Heart right ventricle (tissue), 16 donors: ENCODE measurements around the gene SECISBP2. TPM values are rescaled to one million over a fixed set of nuclear protein-coding genes. Genes with fewer than 3 reads are reported as not detected.

Experiments
- ATAC-seq, 8 donors: fragments of 200-7000 bp; cut with Tn5 transposase; one replicate each; pipeline ENCODE4 v1.9.1; 2020; ENCODE audit warnings: mild to moderate bottlenecking in 8 of 8, moderate library complexity in 8 of 8, moderate number of reproducible peaks in 1 of 8
- DNase-seq, 2 donors: peaks; one replicate each; pipeline ENCODE4 v3.0.0-alpha.2; 2020
- H3K27ac ChIP-seq, 10 donors: fragments of 200-600 bp; sonication (generic) in 2 of 10; one replicate each; pipeline versions ENCODE4 v1.5.0 to v1.8.0; 2020 to 2022; ENCODE audit warnings: mild to moderate bottlenecking in 3 of 10
- H3K27me3 ChIP-seq, 7 donors: fragments of 200-600 bp; one replicate each; pipeline ENCODE4 v1.8.0; 2021 to 2022; ENCODE audit warnings: mild to moderate bottlenecking in 2 of 7
- H3K36me3 ChIP-seq, 9 donors: fragments of 200-600 bp; sonication (generic) in 1 of 9; one replicate each; pipeline versions ENCODE4 v1.5.0 to v1.8.0; 2020 to 2022; ENCODE audit warnings: mild to moderate bottlenecking in 2 of 9
- H3K4me1 ChIP-seq, 9 donors: fragments of 200-600 bp; sonication (generic) in 1 of 9; one replicate each; pipeline versions ENCODE4 v1.5.0 to v1.8.0; 2020 to 2022; ENCODE audit warnings: mild to moderate bottlenecking in 4 of 9
- H3K4me3 ChIP-seq, 10 donors: fragments of 200-600 bp; sonication (generic) in 2 of 10; one replicate each; pipeline versions ENCODE4 v1.5.0 to v1.8.0; 2020 to 2022; ENCODE audit warnings: mild to moderate bottlenecking in 7 of 10, moderate library complexity in 2 of 10
- H3K9me3 ChIP-seq, 11 donors: fragments of 200-600 bp in 10 of 11; sonication (generic) in 2 of 11; one replicate each; pipeline versions ENCODE4 v1.5.0 to v1.8.0; 2013 to 2022; ENCODE audit warnings: mild to moderate bottlenecking in 2 of 11, control low read depth in 1 of 11, moderate library complexity in 1 of 11
- CTCF ChIP-seq, 9 donors: fragments of 200-600 bp; sonication (generic) in 2 of 9; IDR thresholded peaks; one replicate each; pipeline versions ENCODE4 v1.5.0 to v1.8.0; 2021 to 2022; ENCODE audit warnings: antibody characterized with exemption in 9 of 9, mild to moderate bottlenecking in 5 of 9, moderate library complexity in 1 of 9
- WGBS, 2 donors: extraction: QIAGEN DNeasy Blood & Tissue Kit; methylation state at CpG; one replicate each; pipeline ENCODE4 v1.1.7; 2013; ENCODE audit warnings: inconsistent platforms in 1 of 2; 5-methylcytosine and 5-hydroxymethylcytosine counted together
- intact Hi-C, 10 donors: fragments of 100-400 bp; cut with DNase I; formaldehyde crosslinking; loops; one replicate each; pipeline versions ENCODE4 v1.11.1 to v1.14.2; 2022
- polyA plus RNA-seq, 2 donors: library from polyadenylated mRNA; stranded (reverse); fragments of 200-250 nt; gene quantifications; one replicate each; pipeline ENCODE4 v1.2.3, GENCODE V29; 2013
- total RNA-seq, 10 donors: library from RNA; stranded (reverse); fragmentation: NEBNext Ultra II Directional in 3 of 10; extraction: Animal tissue kit (Norgen Biotek cat#: 25700) in 3 of 10; gene quantifications; one replicate each; pipeline versions ENCODE4 v1.2.1 to v1.2.4, GENCODE V29; 2021 to 2023
- donor health status: Arrhythmogenic right ventricular cardiomyopathy.
- donor health status: ischemic (EF 13 %, LVEDD 7.1; RV severe dilation, severe dysfunction).
- donor health status: healthy with polysubstance abuse.
- donor health status: DM: no; HTN: yes; CAD: no.
- donor health status: DM: no; HTN: no; CAD: no.
- donor health status: ischemic (EF 25% LVEDD 6.9; RV normal size, moderate dysfunction).
- donor health status: ischemic (EF 25% LVEDD 5.7; RV mildly dilated, moderate dysfunction).
- donor health status: healthy.
- donor health status: DM: yes; HTN: yes; CAD: no.
- donor health status: Ischemic cardiomyopathy.
- donor health status: ischemic (EF 35%, LVEDD 5.7; RV mildly dilated, moderate dysfunction).
- donor health status: nonischemic (EF 11% LVEDD 7.7; RV severe dilation, severe dysfunction).
- donor health status: DM: yes; HTN: yes; CAD: no.
- donor health status: PGD.
- donor health status: ischemic (EF 29% LVEDD 5.4; RV normal size, mild dysfunction).
- donor health status: nonischemic (EF 23%, LVEDD 6.1; RV moderate dilation, normal function).

The SECISBP2 gene
- total and polyA plus RNA-seq, 12 donors: 13.9 to 20.1 (median 17.0) TPM

DNA sequence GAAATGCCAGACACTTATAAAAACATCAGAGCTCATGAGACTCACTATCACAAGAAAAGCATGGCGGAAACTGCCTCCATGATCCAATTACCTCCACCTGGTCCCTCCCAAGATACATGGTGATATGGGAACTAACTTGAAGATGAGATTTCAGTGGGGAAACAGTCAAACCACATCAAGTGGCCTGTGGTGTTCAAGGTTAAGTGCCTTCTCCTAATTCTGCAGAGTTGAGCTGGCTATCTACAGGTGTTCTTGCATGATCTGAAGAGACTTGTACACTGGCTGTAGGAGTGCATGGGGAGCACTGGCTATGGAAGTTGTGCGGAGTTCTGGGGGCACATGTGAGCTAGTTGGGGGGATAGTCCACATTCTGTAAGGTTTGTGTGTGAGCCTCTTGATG is 41.3 kb upstream of the SECISBP2 start:
- no peak overlapping the region for H3K4me3 ChIP-seq
- H3K27me3 ChIP-seq: no peaks in the 10 kb centered on the region
- intact Hi-C loops: loop anchor here in 4 of 10 donors (5.0 to 10.0 kb wide), 3 partner anchors 682 to 1172 kb away; no protein-coding TSS in a partner anchor
- 94 to 98% methylated on average over 2 of the region's 2 CpGs for WGBS, 2 donors
- no peak for TF ChIP-seq CTCF (IDR thresholded peaks at IDR 0.05)
- H3K9me3 ChIP-seq: peaks cover 0 to 37% (median 20%) of the 10 kb centered on the region in 11 donors
- H3K4me1 ChIP-seq: peaks cover 0 to 3% (median 0%) of the 10 kb centered on the region in 9 donors
- H3K27ac ChIP-seq: no peak overlapping the region
- DNase-seq: no peak
- no peak for ATAC-seq
- H3K36me3 ChIP-seq: no peaks in the 10 kb centered on the region

DNA sequence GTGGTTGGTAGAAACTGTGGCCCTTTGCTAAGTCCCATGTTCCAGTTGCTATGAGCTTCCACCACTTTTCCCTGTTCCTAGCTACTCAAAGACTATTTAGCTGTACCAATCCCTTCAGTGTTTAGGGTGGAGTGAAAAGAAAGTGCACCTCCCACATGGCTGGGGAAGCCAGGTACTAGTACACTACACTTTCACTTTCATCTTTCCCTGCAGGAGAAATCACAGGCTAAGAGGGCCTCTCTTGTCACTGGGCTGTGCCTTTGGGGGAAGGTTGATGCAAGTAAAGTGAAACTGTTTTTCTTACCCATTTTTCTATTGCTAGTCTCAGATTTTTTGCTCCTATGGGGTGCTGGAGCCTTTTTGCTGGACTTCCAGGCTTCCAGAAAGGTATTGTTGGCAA is 40.8 kb upstream of the SECISBP2 start:
- H3K27me3 ChIP-seq: no peaks in the 10 kb centered on the region
- no peaks in the 10 kb centered on the region for H3K36me3 ChIP-seq
- intact Hi-C loops: loop anchor here in 4 of 10 donors (5.0 to 10.0 kb wide), 3 partner anchors 683 to 1173 kb away; no protein-coding TSS in a partner anchor
- TF ChIP-seq CTCF (IDR thresholded peaks at IDR 0.05): no peak
- H3K9me3 ChIP-seq: peaks cover 0 to 35% (median 20%) of the 10 kb centered on the region in 11 donors
- H3K27ac ChIP-seq: no peak overlapping the region
- no peak for DNase-seq
- H3K4me3 ChIP-seq: no peak overlapping the region
- no peak for ATAC-seq
- peaks cover 0 to 8% (median 0%) of the 10 kb centered on the region in 9 donors for H3K4me1 ChIP-seq

GRCh38 chr9:89278551-89278950 is 39.7 kb upstream of the SECISBP2 start:
- intact Hi-C loops: loop anchor here in 4 of 10 donors (5.0 to 10.0 kb wide), 3 partner anchors 684 to 1174 kb away; no protein-coding TSS in a partner anchor
- ATAC-seq: no peak
- 99 to 100% methylated on average over 2 of the region's 2 CpGs for WGBS, 2 donors
- H3K4me1 ChIP-seq: peaks cover 0 to 9% (median 0%) of the 10 kb centered on the region in 9 donors
- H3K27me3 ChIP-seq: no peaks in the 10 kb centered on the region
- no peak for TF ChIP-seq CTCF (IDR thresholded peaks at IDR 0.05)
- peaks cover 0 to 24% (median 13%) of the 10 kb centered on the region in 11 donors for H3K9me3 ChIP-seq
- DNase-seq: no peak
- H3K4me3 ChIP-seq: no peak overlapping the region
- H3K27ac ChIP-seq: no peak overlapping the region
- H3K36me3 ChIP-seq: no peaks in the 10 kb centered on the region

GRCh38 chr9:89278997-89279739 is 39.1 kb upstream of the SECISBP2 start:
- peaks cover 0 to 18% (median 6%) of the 10 kb centered on the region in 11 donors for H3K9me3 ChIP-seq
- peaks cover 0 to 9% (median 0%) of the 10 kb centered on the region in 9 donors for H3K4me1 ChIP-seq
- H3K36me3 ChIP-seq: no peaks in the 10 kb centered on the region
- no peaks in the 10 kb centered on the region for H3K27me3 ChIP-seq
- 63 to 68% methylated on average over 5 of the region's 5 CpGs for WGBS, 2 donors
- DNase-seq (peak in 1 of 2 donors; percentile 20), ATAC-seq (no peak)
- TF ChIP-seq CTCF (IDR thresholded peaks at IDR 0.05): peak; percentile 48 to 76 (median 64)
- H3K27ac ChIP-seq: no peak overlapping the region
- intact Hi-C loops: loop anchor here in 4 of 10 donors (5.0 to 10.0 kb wide), 3 partner anchors 684 to 1174 kb away; no protein-coding TSS in a partner anchor
- H3K4me3 ChIP-seq: no peak overlapping the region
